NCI-H2227 treated with DMSO at 0.1 percent for 48 hours (cell line): ENCODE measurements around the gene TRHDE.
A peak's percentile ranks its signal among the peaks of the same experiment; 100 is the strongest.

Source experiments
- DNase-seq: peaks from one replicate; lab custom pipeline; 2025; lab: John Stamatoyannopoulos, UW

Gene TRHDE

GRCh38 chr12:72272091-72272661 lies at the start of gene TRHDE:
Gene TRHDE, plus strand, starts transcription at chr12:72272370. Its CDS starts 274 bp downstream, at chr12:72272644.
- DNase-seq = peak; percentile 75

GRCh38 chr12:72226510-72226909 lies 45.7 kb upstream of the TRHDE start:
- no peak for DNase-seq

- no peak for DNase-seq
Observed at GRCh38 chr12:72228424-72228823, 43.7 kb upstream of the TRHDE start.

GRCh38 chr12:72230589-72230988 lies 41.6 kb upstream of the TRHDE start:
- no peak for DNase-seq

- DNase-seq = no peak
Observed at GRCh38 chr12:72234886-72235285, 37.3 kb upstream of the TRHDE start.

- no peak for DNase-seq
Observed at GRCh38 chr12:72236071-72236705, 36.0 kb upstream of the TRHDE start.

GRCh38 chr12:72241552-72241951 lies 30.6 kb upstream of the TRHDE start:
- no peak for DNase-seq

- DNase-seq = no peak
Observed at GRCh38 chr12:72242946-72243345, 29.2 kb upstream of the TRHDE start.

- DNase-seq = no peak
Observed at GRCh38 chr12:72246370-72246769, 25.8 kb upstream of the TRHDE start.

- DNase-seq = no peak
Observed at GRCh38 chr12:72250346-72250745, 21.8 kb upstream of the TRHDE start.

- no peak for DNase-seq
Observed at GRCh38 chr12:72256725-72257124, 15.4 kb upstream of the TRHDE start.

- no peak for DNase-seq
Observed at GRCh38 chr12:72261885-72262284, 10.3 kb upstream of the TRHDE start.

GRCh38 chr12:72264548-72265175 lies 7.5 kb upstream of the TRHDE start:
- peak; percentile 19 for DNase-seq

GRCh38 chr12:72267974-72268373 lies 4.2 kb upstream of the TRHDE start:
- DNase-seq = peak; percentile 65

- peak; percentile 9 for DNase-seq
Observed at GRCh38 chr12:72268386-72268785, 3.8 kb upstream of the TRHDE start.

- no peak for DNase-seq
Observed at GRCh38 chr12:72269491-72269890, 2.7 kb upstream of the TRHDE start.

GRCh38 chr12:72270246-72270645 lies 1.9 kb upstream of the TRHDE start:
- DNase-seq = no peak

- no peak for DNase-seq
Observed at GRCh38 chr12:72270961-72271360, 1.2 kb upstream of the TRHDE start.

- peak; percentile 83 for DNase-seq
Observed at GRCh38 chr12:72271451-72272090, 599 bp upstream of the TRHDE start.

GRCh38 chr12:72272731-72273498 lies 745 bp downstream of the TRHDE start:
- peak; percentile 54 for DNase-seq

- no peak for DNase-seq
Observed at GRCh38 chr12:72273499-72273837, 1.3 kb downstream of the TRHDE start.

GRCh38 chr12:72273851-72274351 lies 1.7 kb downstream of the TRHDE start:
- DNase-seq = peak; percentile 26
